Progenitor cell of endocrine pancreas (in vitro differentiated cells): ENCODE measurements around the gene ARHGAP15. TPM values are rescaled to one million over a fixed set of nuclear protein-coding genes. Genes with fewer than 3 reads are reported as not detected.

Experiments
- DNase-seq: peaks from one replicate; pipeline ENCODE4 v3.0.0; 2021; ENCODE audit warnings: low spot score; ENCODE audit not compliant: unreplicated experiment
- H3K27ac Mint-ChIP-seq: 2 replicates; pipeline ENCODE4 v1.8.0; 2021; ENCODE audit warnings: mild to moderate bottlenecking, moderate library complexity, mixed read lengths
- H3K27me3 Mint-ChIP-seq: 2 replicates; pipeline ENCODE4 v1.8.0; 2021; ENCODE audit warnings: mixed read lengths
- H3K36me3 Mint-ChIP-seq: 2 replicates; pipeline ENCODE4 v1.8.0; 2022; ENCODE audit warnings: mixed read lengths; ENCODE audit not compliant: insufficient read depth
- H3K4me1 Mint-ChIP-seq: 2 replicates; pipeline ENCODE4 v1.8.0; 2021; ENCODE audit warnings: low read depth, mixed read lengths
- H3K4me3 Mint-ChIP-seq: 2 replicates; pipeline ENCODE4 v1.8.0; 2021; ENCODE audit warnings: low read depth, mild to moderate bottlenecking, moderate library complexity, mixed read lengths
- H3K9me3 Mint-ChIP-seq: 2 replicates; pipeline ENCODE4 v1.8.0; 2021; ENCODE audit warnings: low read depth, mixed read lengths
- total RNA-seq: library from RNA; stranded (reverse); gene quantifications from 2 replicates; pipeline ENCODE4 v1.2.1, GENCODE V29; 2021
- TF ChIP-seq, protein P1 (sequence below): fragments of 200-600 bp; sonication (generic); IDR thresholded peaks from one replicate; pipeline ENCODE4 v1.5.0; 2021; ENCODE audit warnings: antibody characterized with exemption, mild to moderate bottlenecking; ENCODE audit not compliant: unreplicated experiment

The ARHGAP15 gene
- total RNA-seq, 1 donor from 2014 or later = not detected

- no peaks in the 10 kb centered on the region for H3K4me1 Mint-ChIP-seq
- no peaks in the 10 kb centered on the region for H3K27me3 Mint-ChIP-seq
- H3K27ac Mint-ChIP-seq = no peak overlapping the region
- TF ChIP-seq, protein P1, sequence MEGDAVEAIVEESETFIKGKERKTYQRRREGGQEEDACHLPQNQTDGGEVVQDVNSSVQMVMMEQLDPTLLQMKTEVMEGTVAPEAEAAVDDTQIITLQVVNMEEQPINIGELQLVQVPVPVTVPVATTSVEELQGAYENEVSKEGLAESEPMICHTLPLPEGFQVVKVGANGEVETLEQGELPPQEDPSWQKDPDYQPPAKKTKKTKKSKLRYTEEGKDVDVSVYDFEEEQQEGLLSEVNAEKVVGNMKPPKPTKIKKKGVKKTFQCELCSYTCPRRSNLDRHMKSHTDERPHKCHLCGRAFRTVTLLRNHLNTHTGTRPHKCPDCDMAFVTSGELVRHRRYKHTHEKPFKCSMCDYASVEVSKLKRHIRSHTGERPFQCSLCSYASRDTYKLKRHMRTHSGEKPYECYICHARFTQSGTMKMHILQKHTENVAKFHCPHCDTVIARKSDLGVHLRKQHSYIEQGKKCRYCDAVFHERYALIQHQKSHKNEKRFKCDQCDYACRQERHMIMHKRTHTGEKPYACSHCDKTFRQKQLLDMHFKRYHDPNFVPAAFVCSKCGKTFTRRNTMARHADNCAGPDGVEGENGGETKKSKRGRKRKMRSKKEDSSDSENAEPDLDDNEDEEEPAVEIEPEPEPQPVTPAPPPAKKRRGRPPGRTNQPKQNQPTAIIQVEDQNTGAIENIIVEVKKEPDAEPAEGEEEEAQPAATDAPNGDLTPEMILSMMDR = no peak
- no peaks in the 10 kb centered on the region for H3K9me3 Mint-ChIP-seq
- no peak overlapping the region for H3K4me3 Mint-ChIP-seq
- DNase-seq = no peak
- H3K36me3 Mint-ChIP-seq = no peaks in the 10 kb centered on the region
Measured at GRCh38 chr2:143150287-143150686, 21.1 kb downstream of the ARHGAP15 start.

DNA sequence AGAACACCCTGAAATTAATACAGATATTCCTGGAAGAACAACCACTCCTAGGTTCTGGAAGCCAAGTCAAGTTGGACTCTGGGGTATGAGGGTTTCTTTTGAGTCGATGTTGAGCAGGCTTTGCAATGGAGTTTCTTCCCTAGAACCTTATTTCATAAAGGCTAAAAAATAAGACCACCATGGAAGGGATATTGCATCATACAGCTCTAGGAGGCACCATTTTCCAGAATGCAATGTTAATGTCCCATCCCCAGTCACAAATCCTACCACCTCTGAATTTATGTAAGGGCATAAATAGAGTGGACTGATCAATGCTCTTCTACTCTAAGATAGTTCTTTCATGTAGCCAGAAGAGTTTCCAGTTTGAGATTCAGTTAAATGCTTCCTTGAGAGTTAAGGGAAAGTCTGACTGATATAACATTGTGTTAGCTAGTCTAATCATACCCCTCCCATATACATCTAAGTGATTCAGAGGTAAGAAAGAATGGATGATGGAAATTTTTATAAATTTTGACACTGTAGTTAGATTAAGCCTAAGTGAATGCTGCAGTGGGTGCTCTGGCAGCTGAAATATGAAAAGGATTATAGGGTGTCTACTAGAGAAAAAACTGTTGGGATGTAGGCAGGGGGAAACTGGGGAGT is 22.0 kb downstream of the ARHGAP15 start:
- H3K36me3 Mint-ChIP-seq = no peaks in the 10 kb centered on the region
- no peak overlapping the region for H3K4me3 Mint-ChIP-seq
- no peaks in the 10 kb centered on the region for H3K27me3 Mint-ChIP-seq
- H3K9me3 Mint-ChIP-seq = no peaks in the 10 kb centered on the region
- no peak for DNase-seq
- TF ChIP-seq, protein P1 = no peak
- no peaks in the 10 kb centered on the region for H3K4me1 Mint-ChIP-seq
- no peak overlapping the region for H3K27ac Mint-ChIP-seq

DNA sequence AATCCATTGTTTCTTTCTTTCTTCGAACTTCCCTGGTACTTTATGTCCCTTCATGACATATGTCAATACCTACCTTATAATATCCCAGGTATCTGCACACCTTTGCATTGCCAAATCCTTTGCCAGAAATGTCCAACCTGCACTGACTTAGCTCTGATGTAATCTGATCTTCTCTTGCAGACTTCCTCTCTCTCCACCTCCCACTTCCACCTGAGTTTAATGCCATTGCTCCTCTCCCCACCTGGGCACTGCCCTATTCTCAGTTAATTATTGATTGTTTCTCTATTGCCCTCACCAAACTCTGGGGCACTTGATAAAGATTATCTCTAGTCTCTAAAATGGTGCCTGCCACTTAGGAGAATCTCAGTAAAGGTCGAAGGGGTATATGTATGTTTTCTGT is 23.0 kb downstream of the ARHGAP15 start:
- Mint-ChIP-seq H3K36me3 (no peaks in the 10 kb centered on the region), H3K27ac (no peak overlapping the region), H3K27me3 (no peaks in the 10 kb centered on the region), H3K4me3 (no peak overlapping the region), H3K9me3 (no peaks in the 10 kb centered on the region), H3K4me1 (no peaks in the 10 kb centered on the region)
- TF ChIP-seq, protein P1 = no peak
- no peak for DNase-seq

GRCh38 chr2:143152637-143153036 is 23.4 kb downstream of the ARHGAP15 start:
- no peak for DNase-seq
- H3K27ac Mint-ChIP-seq = no peak overlapping the region
- H3K4me1 Mint-ChIP-seq = no peaks in the 10 kb centered on the region
- no peaks in the 10 kb centered on the region for H3K27me3 Mint-ChIP-seq
- H3K4me3 Mint-ChIP-seq = no peak overlapping the region
- H3K9me3 Mint-ChIP-seq = no peaks in the 10 kb centered on the region
- TF ChIP-seq, protein P1 = no peak
- no peaks in the 10 kb centered on the region for H3K36me3 Mint-ChIP-seq

DNA sequence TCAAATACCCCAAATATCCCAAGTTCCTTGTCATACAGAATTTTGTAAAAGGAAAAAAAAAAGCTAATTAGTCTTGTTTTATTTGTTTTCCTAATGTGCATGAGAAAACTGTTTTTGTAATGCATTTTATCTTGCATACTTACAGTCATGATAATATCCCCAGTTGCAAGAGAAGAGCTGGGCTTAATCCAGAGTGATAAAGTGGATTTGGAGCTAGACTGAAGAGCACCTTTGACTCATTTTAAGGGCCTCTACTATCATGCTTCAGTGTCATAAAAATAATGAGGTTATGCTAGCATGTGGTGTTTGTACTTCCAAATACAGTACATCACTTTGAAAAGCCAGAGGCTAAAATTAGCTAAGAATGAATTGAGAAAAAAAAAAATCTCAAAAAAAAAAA is 26.4 kb downstream of the ARHGAP15 start:
- Mint-ChIP-seq H3K27ac (no peak overlapping the region), H3K9me3 (no peaks in the 10 kb centered on the region), H3K4me3 (no peak overlapping the region), H3K36me3 (no peaks in the 10 kb centered on the region), H3K4me1 (peaks cover 7% of the 10 kb centered on the region), H3K27me3 (peaks cover 3% of the 10 kb centered on the region)
- DNase-seq = no peak
- TF ChIP-seq, protein P1 = no peak
